Common myeloid progenitor, CD34-positive (primary cell): ENCODE measurements around the gene FBXO46.
"Not testable (repeated sequence)": the region's sequence is repeated elsewhere in the genome, so short reads cannot be mapped to it uniquely, and the experiment has no call there.

ENCODE experiments used
- CTCF ChIA-PET: fragments of 350-600 bp; sonication (Branson Sonifier 250); formaldehyde crosslinking; loops from one replicate; lab custom pipeline; 2021; ENCODE audit warnings: antibody characterized with exemption; lab: Charles Lee
- POLR2A ChIA-PET: fragments of 350-600 bp; sonication (Branson Sonifier 250); formaldehyde crosslinking; loops from one replicate; lab custom pipeline; 2021; ENCODE audit warnings: antibody characterized with exemption; lab: Charles Lee
- DNase-seq, 3 donors: peaks; one replicate each; pipeline versions ENCODE4 v3.0.0 to v3.0.0-alpha.2; 2013
- H3K27ac ChIP-seq, 2 experiments: 1 replicate in 1 of 2; 2 replicates in 1 of 2; pipeline ENCODE4 v1.7.0; 2013; ENCODE audit warnings: inconsistent platforms in 2 of 2, low read length in 2 of 2, mild to moderate bottlenecking in 2 of 2, low read depth in 1 of 2, moderate library complexity in 1 of 2; ENCODE audit not compliant: severe bottlenecking in 2 of 2, insufficient read depth in 1 of 2, poor library complexity in 1 of 2
- H3K27me3 ChIP-seq, 5 experiments: replicated peaks in 2 of 5; 1 replicate in 3 of 5; 2 replicates in 2 of 5; pipeline versions ENCODE4 v1.6.1 to v1.7.0; 2013; ENCODE audit warnings: low read length in 4 of 5, mild to moderate bottlenecking in 2 of 5, moderate library complexity in 2 of 5, inconsistent platforms in 1 of 5; ENCODE audit not compliant: insufficient read depth in 5 of 5, control insufficient read depth in 4 of 5
- H3K36me3 ChIP-seq, 4 experiments: 1 replicate in 2 of 4; 2 replicates in 2 of 4; pipeline versions ENCODE4 v1.6.1 to v1.7.0; 2013; ENCODE audit warnings: low read length in 3 of 4, control low read depth in 1 of 4, mild to moderate bottlenecking in 1 of 4; ENCODE audit not compliant: control insufficient read depth in 4 of 4, insufficient read depth in 4 of 4
- H3K4me1 ChIP-seq, 4 experiments: 1 replicate in 3 of 4; 2 replicates in 1 of 4; pipeline versions ENCODE4 v1.6.1 to v1.7.1; 2013; ENCODE audit warnings: low read length in 3 of 4, mild to moderate bottlenecking in 3 of 4, control low read depth in 1 of 4, inconsistent platforms in 1 of 4, moderate library complexity in 1 of 4; ENCODE audit not compliant: control insufficient read depth in 4 of 4, insufficient read depth in 4 of 4; ENCODE audit errors: control extremely low read depth in 1 of 4
- H3K4me3 ChIP-seq, 7 experiments: 1 replicate in 4 of 7; 2 replicates in 3 of 7; pipeline versions ENCODE4 v1.5.1 to v1.7.0; 2013; ENCODE audit warnings: mild to moderate bottlenecking in 7 of 7, low read length in 6 of 7, moderate library complexity in 6 of 7, inconsistent platforms in 2 of 7, low read depth in 2 of 7, control low read depth in 1 of 7; ENCODE audit not compliant: insufficient read depth in 4 of 7, control insufficient read depth in 1 of 7; ENCODE audit errors: extremely low read depth in 1 of 7
- H3K9me3 ChIP-seq, 5 experiments: 1 replicate in 4 of 5; 2 replicates in 1 of 5; pipeline versions ENCODE4 v1.6.1 to v1.7.1; 2013; ENCODE audit warnings: low read length in 4 of 5, mild to moderate bottlenecking in 2 of 5, inconsistent platforms in 1 of 5, low read depth in 1 of 5, moderate library complexity in 1 of 5; ENCODE audit not compliant: control insufficient read depth in 4 of 5, insufficient read depth in 2 of 5; ENCODE audit errors: control extremely low read depth in 1 of 5
- WGBS: methylation state at CpG from one replicate; pipeline ENCODE4 v1.1.5; 2013; ENCODE audit not compliant: insufficient coverage; 5-methylcytosine and 5-hydroxymethylcytosine counted together

The FBXO46 gene

GRCh38 chr19:45701676-45702075, 29.0 kb downstream of the FBXO46 start:
- 20% methylated on average over 2 of the region's 7 CpGs for whole genome bisulfite sequencing
- no peak overlapping the region for H3K4me3 ChIP-seq
- no peaks in the 10 kb centered on the region for H3K9me3 ChIP-seq
- CTCF ChIA-PET: no interaction called here
- H3K36me3 ChIP-seq: peaks cover 3 to 35% (median 20%) of the 10 kb centered on the region in 4 experiments
- no peak overlapping the region for H3K27ac ChIP-seq
- H3K4me1 ChIP-seq: peaks cover 0 to 5% (median 1%) of the 10 kb centered on the region in 4 experiments
- peak; percentile 21 to 60 (median 55) for DNase-seq
- POLR2A ChIA-PET: no interaction called here
- H3K27me3 ChIP-seq: no peaks in the 10 kb centered on the region

DNA sequence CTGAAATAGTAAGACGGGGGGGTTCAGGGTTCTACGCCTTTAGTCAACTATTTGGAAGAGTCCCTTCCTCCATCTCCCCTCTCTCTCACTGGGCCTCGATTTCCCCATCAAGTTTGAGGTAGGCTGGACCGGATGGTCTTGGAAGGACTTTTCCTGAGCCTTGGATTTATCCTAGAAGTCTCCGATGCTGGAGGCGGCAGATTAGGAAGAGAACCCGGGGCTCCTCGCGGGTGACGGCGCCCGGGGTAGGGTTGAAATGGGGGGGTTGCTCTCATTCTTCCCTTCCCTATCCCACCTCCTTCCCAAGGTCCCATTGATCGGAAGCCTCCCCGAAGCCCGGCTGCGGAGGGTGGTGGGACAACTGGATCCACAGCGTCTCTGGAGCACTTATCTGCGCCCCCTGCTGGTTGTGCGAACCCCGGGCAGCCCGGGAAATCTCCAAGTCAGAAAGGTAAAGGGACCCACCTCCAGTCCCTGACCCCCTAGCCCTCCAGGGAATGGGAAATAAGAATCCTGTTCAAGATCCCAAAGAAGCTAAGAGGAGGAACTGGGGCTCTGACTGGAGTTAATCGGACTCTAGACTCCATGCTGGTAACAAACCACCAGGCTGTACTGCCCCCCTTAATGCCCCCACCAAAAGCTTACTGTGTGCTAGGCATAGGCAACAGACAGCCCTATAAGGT, 37.4 kb downstream of the FBXO46 start:
- H3K27ac ChIP-seq: peak overlapping the region; percentile 90 to 94
- 3% methylated on average over 7 of the region's 22 CpGs for WGBS
- peak overlapping the region; percentile 55 to 93 (median 89) for H3K4me3 ChIP-seq
- no peaks in the 10 kb centered on the region for H3K9me3 ChIP-seq
- H3K27me3 ChIP-seq: no peaks in the 10 kb centered on the region
- ChIA-PET POLR2A (interaction anchor here (0.8 to 2.0 kb wide), 4 partner anchors 16 to 76 kb away, joined by 3 to 10 read pairs (median 7); partner anchors contain the start of gene FBXO46), CTCF (interaction anchor here (0.6 to 5.8 kb wide), 16 partner anchors 9 to 905 kb away, joined by 3 to 46 read pairs (median 4); partner anchors contain the start of genes FBXO46 and IRF2BP1)
- peaks cover 3 to 33% (median 11%) of the 10 kb centered on the region in 4 experiments for H3K36me3 ChIP-seq
- peak; percentile 65 to 68 (median 65) for DNase-seq
- peaks cover 0 to 20% (median 18%) of the 10 kb centered on the region in 4 experiments for H3K4me1 ChIP-seq

DNA sequence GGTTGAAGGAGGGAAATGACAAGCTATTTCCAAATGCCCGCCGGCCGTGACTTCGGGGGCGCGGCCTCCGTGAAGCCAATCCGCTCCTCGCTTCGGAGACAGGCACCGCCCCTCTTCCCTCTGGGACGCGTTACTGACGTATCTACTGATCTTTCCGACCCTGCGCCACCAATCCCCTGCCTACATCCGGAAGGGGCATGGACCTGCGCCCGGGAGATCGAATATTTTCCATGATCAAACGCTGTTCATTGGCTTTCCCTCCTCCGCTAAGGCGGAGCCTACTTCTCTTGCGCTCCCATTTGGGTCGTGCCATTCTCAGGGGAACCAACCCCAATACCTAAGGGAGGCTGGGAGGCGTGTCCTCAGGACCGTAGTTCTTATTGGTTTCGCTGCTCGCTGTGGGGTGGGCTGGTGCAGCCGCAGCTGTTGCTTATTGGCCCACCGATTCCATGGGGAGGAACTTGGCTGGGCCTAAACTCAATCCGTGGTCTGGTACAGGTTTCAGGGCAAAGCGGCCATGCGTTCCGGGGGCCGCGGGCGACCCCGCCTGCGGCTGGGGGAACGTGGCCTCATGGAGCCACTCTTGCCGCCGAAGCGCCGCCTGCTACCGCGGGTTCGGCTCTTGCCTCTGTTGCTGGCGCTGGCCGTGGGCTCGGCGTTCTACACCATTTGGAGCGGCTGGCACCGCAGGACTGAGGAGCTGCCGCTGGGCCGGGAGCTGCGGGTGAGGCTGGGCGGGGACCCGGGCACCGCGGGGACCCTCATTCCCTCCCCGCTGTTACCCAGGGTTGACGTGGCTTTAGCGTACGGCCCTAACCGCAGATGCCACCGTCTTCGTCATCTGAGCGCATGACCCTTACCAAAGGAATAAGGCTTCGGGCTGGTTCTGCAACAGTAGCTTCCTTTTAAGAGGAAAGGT, 38.2 kb downstream of the FBXO46 start, which contains the start of gene QPCTL:
QPCTL (plus strand) TSS at position 480 of the 919 bp plus-strand sequence; CDS start at position 518, 38 bp downstream.
- POLR2A ChIA-PET: interaction anchor here (0.8 to 2.0 kb wide), 5 partner anchors 12 to 77 kb away, joined by 3 to 10 read pairs (median 5); partner anchors contain the start of gene FBXO46
- Histone ChIP-seq H3K27ac (peak within 1 kb of the TSS; percentile 90 to 94), H3K27me3 (no peaks in the 10 kb centered on the region), H3K36me3 (peaks cover 5 to 34% (median 15%) of the 10 kb centered on the region in 4 experiments), H3K4me1 (peaks cover 0 to 20% (median 18%) of the 10 kb centered on the region in 4 experiments), H3K9me3 (no peaks in the 10 kb centered on the region), H3K4me3 (peak within 1 kb of the TSS; percentile 86 to 93 (median 89))
- peak; percentile 100 for DNase-seq
- under 1% methylated on average over 67 of the region's 70 CpGs for WGBS
- CTCF ChIA-PET: interaction anchor here (0.6 to 5.8 kb wide), 15 partner anchors 8 to 906 kb away, joined by 3 to 46 read pairs (median 4); partner anchors contain the start of gene FBXO46

DNA sequence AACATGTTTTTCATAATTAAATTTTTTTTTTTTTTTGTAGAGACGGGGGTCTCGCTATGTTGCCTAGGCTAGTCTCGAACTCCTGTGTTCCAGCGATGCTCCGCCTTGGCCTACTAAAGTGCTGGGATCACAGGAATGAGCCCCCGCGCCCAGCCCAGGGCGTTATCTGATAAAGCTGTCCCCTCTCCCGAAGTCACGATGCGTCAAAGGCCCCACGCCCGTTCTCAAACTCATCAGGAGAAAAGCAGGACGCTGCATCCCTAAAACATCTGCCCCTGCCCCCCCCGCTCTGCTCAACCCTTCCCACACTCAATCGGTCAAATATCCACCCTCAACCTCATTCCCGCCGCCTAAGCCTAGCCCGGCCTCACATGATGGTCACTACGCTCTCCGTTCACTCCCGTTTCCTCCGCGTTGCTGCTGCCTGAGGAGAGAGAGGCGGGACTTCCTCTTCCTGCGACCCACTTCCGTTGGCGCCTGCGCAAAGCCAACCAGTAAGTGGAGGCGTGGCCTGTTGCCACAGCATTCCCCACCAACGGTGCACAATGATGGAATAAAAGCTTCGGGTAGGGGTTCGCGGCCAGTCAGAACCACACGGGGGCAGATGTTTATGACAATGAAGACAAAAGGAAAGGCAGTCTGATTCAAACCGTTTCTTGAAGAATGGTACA, 39.0 kb downstream of the FBXO46 start, which contains the start of gene SNRPD2:
SNRPD2 (minus strand) TSS at position 438 of the 671 bp plus-strand sequence; CDS start at position 373, 65 bp downstream.
- CTCF ChIA-PET: interaction anchor here (1.5 to 5.8 kb wide), 7 partner anchors 10 to 267 kb away, joined by 3 to 46 read pairs (median 13); partner anchors contain the start of gene FBXO46
- peak in 2 of 3 donors; percentile 92 to 94 for DNase-seq
- no peaks in the 10 kb centered on the region for H3K9me3 ChIP-seq
- H3K36me3 ChIP-seq: peaks cover 7 to 38% (median 17%) of the 10 kb centered on the region in 4 experiments
- WGBS: 0% methylated on average over 24 of the region's 36 CpGs
- peaks cover 0 to 20% (median 18%) of the 10 kb centered on the region in 4 experiments for H3K4me1 ChIP-seq
- H3K27ac ChIP-seq: peak within 1 kb of the TSS; percentile 90 to 94
- POLR2A ChIA-PET: interaction anchor here (1.3 to 2.0 kb wide), 4 partner anchors 11 to 39 kb away, joined by 4 to 10 read pairs (median 7); partner anchors contain the start of gene FBXO46
- no peaks in the 10 kb centered on the region for H3K27me3 ChIP-seq
- peak within 1 kb of the TSS; percentile 86 to 93 (median 89) for H3K4me3 ChIP-seq

GRCh38 chr19:45687599-45687998, 43.1 kb downstream of the FBXO46 start:
- H3K4me3 ChIP-seq: no peak overlapping the region
- no peaks in the 10 kb centered on the region for H3K27me3 ChIP-seq
- peaks cover 4 to 51% (median 30%) of the 10 kb centered on the region in 4 experiments for H3K36me3 ChIP-seq
- CTCF ChIA-PET: interaction anchor here (1.4 to 1.5 kb wide), 2 partner anchors 9 to 12 kb away, joined by 4 to 6 read pairs; no protein-coding TSS in a partner anchor
- H3K4me1 ChIP-seq: peaks cover 0 to 8% (median 7%) of the 10 kb centered on the region in 4 experiments
- H3K9me3 ChIP-seq: no peaks in the 10 kb centered on the region
- POLR2A ChIA-PET: interaction anchor here (0.6 kb wide), 1 partner anchor 12 kb away, joined by 3 read pairs; no protein-coding TSS in a partner anchor
- 97% methylated on average over 9 of the region's 9 CpGs for WGBS
- no peak for DNase-seq
- H3K27ac ChIP-seq: no peak overlapping the region

GRCh38 chr19:45685045-45685444, 45.7 kb downstream of the FBXO46 start:
- POLR2A ChIA-PET: interaction anchor here (1.1 kb wide), 1 partner anchor 15 kb away, joined by 3 read pairs; no protein-coding TSS in a partner anchor
- peaks cover 4 to 51% (median 30%) of the 10 kb centered on the region in 4 experiments for H3K36me3 ChIP-seq
- 84% methylated on average over 8 of the region's 11 CpGs for WGBS

More at GRCh38 chr19:45685045-45685444, 45.7 kb downstream of the FBXO46 start:
- CTCF ChIA-PET: interaction anchor here (0.6 to 1.2 kb wide), 2 partner anchors 8 to 481 kb away, joined by 3 read pairs; partner anchors contain the start of gene QPCTL
- not testable (repeated sequence) for H3K27ac ChIP-seq, DNase-seq, H3K4me3 ChIP-seq, H3K4me1 ChIP-seq, H3K27me3 ChIP-seq, H3K9me3 ChIP-seq
